Caco-2 (cell line): ENCODE measurements around the gene CCT8. TPM values are rescaled to one million over a fixed set of nuclear protein-coding genes. Genes with fewer than 3 reads are reported as not detected.
"Not testable (repeated sequence)": the region's sequence is repeated elsewhere in the genome, so short reads cannot be mapped to it uniquely, and the experiment has no call there.

Experiments used
- BruUV-seq: library from RNA; stranded (reverse); fragments of 400-500 nt; replicated peaks from 2 replicates; lab custom pipeline; 2021; lab: Mats Ljungman, UMichigan
- CTCF ChIA-PET: fragments of 300-600 bp; sonication (Branson Sonifier 250); formaldehyde crosslinking; loops from one replicate; lab custom pipeline; 2022; ENCODE audit warnings: antibody characterized with exemption; lab: Charles Lee
- POLR2A ChIA-PET: fragments of 300-600 bp; sonication (Branson Sonifier 250); formaldehyde crosslinking; loops from one replicate; lab custom pipeline; 2022; ENCODE audit warnings: antibody characterized with exemption; lab: Charles Lee
- DNase-seq, 2 experiments: peaks; one replicate each; pipeline versions ENCODE4 v3.0.0 to v3.0.0-alpha.2; 2020 to 2022
- H3K27me3 ChIP-seq: replicated peaks from 2 replicates; pipeline ENCODE4 v1.6.0; 2011; ENCODE audit warnings: low read length; ENCODE audit not compliant: control insufficient read depth, insufficient read depth
- H3K36me3 ChIP-seq: 2 replicates; pipeline ENCODE4 v1.5.1; 2011; ENCODE audit warnings: low read length; ENCODE audit not compliant: control insufficient read depth, insufficient read depth
- H3K4me1 ChIP-seq: fragments of 250-450 bp; sonication (Bioruptor Pico); 2 replicates; pipeline ENCODE4 v1.5.1; 2020; ENCODE audit warnings: mild to moderate bottlenecking
- H3K4me3 ChIP-seq: 2 replicates; pipeline ENCODE4 v1.5.1; 2011; ENCODE audit warnings: low read depth, mild to moderate bottlenecking, control low read depth, low read length
- H3K9me3 ChIP-seq: fragments of 250-450 bp; sonication (Bioruptor Pico); 2 replicates; pipeline ENCODE4 v1.5.1; 2020; ENCODE audit warnings: mild to moderate bottlenecking, moderate library complexity
- H3K27ac Mint-ChIP-seq: one replicate; pipeline ENCODE4 v1.8.0; 2022; ENCODE audit warnings: mixed read lengths; ENCODE audit not compliant: unreplicated experiment
- H3K27me3 Mint-ChIP-seq: one replicate; pipeline ENCODE4 v1.8.0; 2022; ENCODE audit warnings: mixed read lengths; ENCODE audit not compliant: insufficient read depth, unreplicated experiment
- H3K36me3 Mint-ChIP-seq: one replicate; pipeline ENCODE4 v1.8.0; 2022; ENCODE audit warnings: mild to moderate bottlenecking, mixed read lengths; ENCODE audit not compliant: insufficient read depth, unreplicated experiment
- H3K4me1 Mint-ChIP-seq: one replicate; pipeline ENCODE4 v1.8.0; 2022; ENCODE audit warnings: low read depth, mixed read lengths; ENCODE audit not compliant: unreplicated experiment
- H3K4me3 Mint-ChIP-seq: one replicate; pipeline ENCODE4 v1.8.0; 2022; ENCODE audit warnings: mild to moderate bottlenecking, moderate library complexity, mixed read lengths; ENCODE audit not compliant: unreplicated experiment
- H3K9me3 Mint-ChIP-seq: one replicate; pipeline ENCODE4 v1.8.0; 2022; ENCODE audit warnings: mixed read lengths; ENCODE audit not compliant: unreplicated experiment
- CTCF ChIP-seq, 2 experiments: fragments of 200-600 bp in 1 of 2; IDR thresholded peaks; 1 replicate in 1 of 2; 2 replicates in 1 of 2; pipeline versions ENCODE4 v1.5.1 to v1.8.0; 2011 to 2022; ENCODE audit warnings: antibody characterized with exemption in 1 of 2, control low read depth in 1 of 2, inconsistent platforms in 1 of 2, low read depth in 1 of 2, low read length in 1 of 2, mild to moderate bottlenecking in 1 of 2, moderate library complexity in 1 of 2; ENCODE audit not compliant: insufficient read depth in 1 of 2, severe bottlenecking in 1 of 2, unreplicated experiment in 1 of 2
- intact Hi-C: fragments of 100-400 bp; cut with micrococcal nuclease; formaldehyde crosslinking; loops from one replicate; pipeline ENCODE4 v1.10.0; 2022; ENCODE audit not compliant: unreplicated experiment
- total RNA-seq: library from RNA; stranded (reverse); gene quantifications from 2 replicates; pipeline ENCODE4 v1.2.3, GENCODE V29; 2022

Gene CCT8
- total RNA-seq, 1 experiment from 2014 or later, result 269 TPM

DNA sequence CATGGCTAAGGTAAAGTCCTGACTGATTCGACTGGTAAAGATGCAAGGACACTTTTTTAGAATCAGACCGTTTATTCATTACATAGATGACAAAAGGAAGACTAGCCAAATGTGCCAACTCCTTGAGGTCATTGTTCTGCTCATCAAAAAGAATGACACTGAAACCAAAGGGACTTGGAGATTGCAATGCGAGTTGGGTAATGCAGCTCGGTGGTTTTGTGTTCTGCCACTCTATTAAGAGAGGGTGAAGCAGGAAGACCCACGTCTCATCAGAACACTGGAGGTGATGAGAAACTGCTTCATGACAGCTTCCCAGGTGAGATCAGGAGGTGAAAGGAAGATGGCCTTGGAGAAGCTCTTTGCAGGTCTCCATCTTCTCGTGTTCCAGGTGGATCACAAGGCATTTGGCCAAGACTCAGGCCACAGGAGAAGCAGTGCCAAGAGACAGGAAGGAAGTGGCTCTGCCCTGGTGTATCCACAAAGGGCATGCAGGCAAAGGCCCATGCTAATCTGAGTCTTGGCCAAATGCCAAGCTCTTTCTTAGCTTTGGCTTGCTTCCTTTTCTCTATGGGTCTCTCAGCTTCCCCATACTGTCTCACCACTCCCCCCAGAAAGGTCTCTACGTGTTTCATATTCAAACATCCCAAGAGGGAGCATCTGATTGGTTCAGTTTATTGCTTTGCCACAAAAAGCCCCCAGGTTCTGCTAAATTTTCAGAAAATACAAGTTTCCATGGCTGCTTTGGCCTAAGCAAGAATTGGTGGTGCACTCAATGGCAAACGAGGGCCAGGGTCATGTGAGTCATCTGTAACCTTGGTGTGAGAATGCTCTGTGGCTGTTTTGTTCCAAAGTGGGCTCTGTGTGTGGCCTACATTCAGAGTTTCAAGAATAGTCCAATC is 5.7 kb upstream of the CCT8 start:
- ChIA-PET CTCF (no interaction called here), POLR2A (no interaction called here)
- Mint-ChIP-seq H3K4me1 (no peaks in the 10 kb centered on the region), H3K27ac (no peak overlapping the region), H3K27me3 (no peaks in the 10 kb centered on the region), H3K4me3 (peak overlapping the region; percentile 95), H3K9me3 (peaks cover 9% of the 10 kb centered on the region), H3K36me3 (peaks cover 26% of the 10 kb centered on the region)
- intact Hi-C loops, result loop anchor here (5.0 kb wide), 1 partner anchor 218 kb away; the partner anchor contains the start of gene BACH1
- Histone ChIP-seq H3K9me3 (no peaks in the 10 kb centered on the region), H3K36me3 (no peaks in the 10 kb centered on the region; the same call in none of the 2 replicates), H3K4me3 (no peak overlapping the region), H3K4me1 (peaks cover 5% of the 10 kb centered on the region; the same call in 1 of the 2 replicates), H3K27me3 (no peaks in the 10 kb centered on the region)
- TF ChIP-seq CTCF (IDR thresholded peaks at IDR 0.05; ENCODE audit: insufficient read depth in 1 of 2, low read depth in 1 of 2, low read length in 1 of 2, severe bottlenecking in 1 of 2, unreplicated experiment in 1 of 2), result no peak
- no TSS peak for BruUV-seq
- no peak for DNase-seq

DNA sequence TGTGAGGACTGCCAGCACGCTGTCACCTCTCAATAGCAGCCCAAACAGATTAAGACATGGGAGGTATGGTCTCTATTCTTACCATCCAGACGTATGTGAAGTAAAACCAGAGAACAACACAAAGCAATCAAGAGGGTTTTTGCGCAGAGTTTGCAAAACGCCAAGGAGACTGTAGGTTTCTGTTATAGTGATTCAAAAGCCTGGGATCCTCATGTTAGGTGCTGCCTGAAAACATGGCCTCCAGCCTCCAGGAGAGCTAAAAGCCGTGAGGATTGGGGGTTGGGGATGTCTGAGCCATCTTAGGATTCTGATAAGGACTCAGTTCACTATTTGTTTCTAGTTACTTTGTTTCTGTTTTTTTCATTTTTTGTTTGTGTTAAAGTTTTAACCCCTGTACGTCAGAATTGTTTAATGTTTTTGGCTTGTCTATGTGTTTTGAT is 4.2 kb upstream of the CCT8 start:
- Mint-ChIP-seq H3K27ac (peak overlapping the region; percentile 93), H3K36me3 (peaks cover 31% of the 10 kb centered on the region), H3K9me3 (peaks cover 9% of the 10 kb centered on the region), H3K27me3 (no peaks in the 10 kb centered on the region), H3K4me1 (peaks cover 4% of the 10 kb centered on the region), H3K4me3 (peak overlapping the region; percentile 95)
- TF ChIP-seq CTCF (IDR thresholded peaks at IDR 0.05; ENCODE audit: insufficient read depth in 1 of 2, low read depth in 1 of 2, low read length in 1 of 2, severe bottlenecking in 1 of 2, unreplicated experiment in 1 of 2), result no peak
- intact Hi-C loops, result loop anchor here (5.0 kb wide), 1 partner anchor 220 kb away; the partner anchor contains the start of gene BACH1
- BruUV-seq, result no TSS peak
- CTCF ChIA-PET, result no interaction called here
- H3K9me3 ChIP-seq, result no peaks in the 10 kb centered on the region
- peak overlapping the region; percentile 82 for H3K4me3 ChIP-seq
- no peaks in the 10 kb centered on the region for H3K27me3 ChIP-seq
- POLR2A ChIA-PET, result interaction anchor here (0.6 to 1.5 kb wide), 2 partner anchors 29 to 53 kb away, joined by 3 to 7 read pairs; partner anchors contain the start of gene USP16
- DNase-seq, result peak; percentile 63 to 67
- peaks cover 5% of the 10 kb centered on the region; the same call in 1 of the 2 replicates for H3K4me1 ChIP-seq
- H3K36me3 ChIP-seq, result no peaks in the 10 kb centered on the region; the same call in none of the 2 replicates

- H3K36me3 ChIP-seq, H3K27me3 Mint-ChIP-seq, H3K9me3 ChIP-seq, H3K9me3 Mint-ChIP-seq, BruUV-seq, H3K27me3 ChIP-seq, H3K4me1 ChIP-seq: not testable (repeated sequence)
- H3K4me3 Mint-ChIP-seq, result peak overlapping the region; percentile 95
- intact Hi-C loops, result loop anchor here (5.0 kb wide), 1 partner anchor 220 kb away; the partner anchor contains the start of gene BACH1
- peak overlapping the region; percentile 93 for H3K27ac Mint-ChIP-seq
- H3K4me1 Mint-ChIP-seq, result peaks cover 10% of the 10 kb centered on the region
- POLR2A ChIA-PET, result interaction anchor here (0.6 to 1.5 kb wide), 5 partner anchors 28 to 223 kb away, joined by 3 to 7 read pairs (median 3); partner anchors contain the start of gene USP16
- H3K4me3 ChIP-seq, result peak overlapping the region; percentile 82
- CTCF ChIA-PET, result interaction anchor here (0.6 kb wide), 1 partner anchor 426 kb away, joined by 4 read pairs; no protein-coding TSS in a partner anchor
- DNase-seq, result peak; percentile 91 to 96
- H3K36me3 Mint-ChIP-seq, result peaks cover 38% of the 10 kb centered on the region
Measured at GRCh38 chr21:29076731-29077640, 3.5 kb upstream of the CCT8 start.
